GM21367 (cell line): ENCODE data around the gene BEAN1.
"Not testable (repeated sequence)": the region's sequence is repeated elsewhere in the genome, so short reads cannot be mapped to it uniquely, and the experiment has no call there.

ENCODE experiments used
- ATAC-seq: cut with Tn5 transposase; IDR thresholded peaks from one replicate; pipeline ENCODE4 v1.9.1; 2021; ENCODE audit not compliant: unreplicated experiment

The BEAN1 gene

DNA sequence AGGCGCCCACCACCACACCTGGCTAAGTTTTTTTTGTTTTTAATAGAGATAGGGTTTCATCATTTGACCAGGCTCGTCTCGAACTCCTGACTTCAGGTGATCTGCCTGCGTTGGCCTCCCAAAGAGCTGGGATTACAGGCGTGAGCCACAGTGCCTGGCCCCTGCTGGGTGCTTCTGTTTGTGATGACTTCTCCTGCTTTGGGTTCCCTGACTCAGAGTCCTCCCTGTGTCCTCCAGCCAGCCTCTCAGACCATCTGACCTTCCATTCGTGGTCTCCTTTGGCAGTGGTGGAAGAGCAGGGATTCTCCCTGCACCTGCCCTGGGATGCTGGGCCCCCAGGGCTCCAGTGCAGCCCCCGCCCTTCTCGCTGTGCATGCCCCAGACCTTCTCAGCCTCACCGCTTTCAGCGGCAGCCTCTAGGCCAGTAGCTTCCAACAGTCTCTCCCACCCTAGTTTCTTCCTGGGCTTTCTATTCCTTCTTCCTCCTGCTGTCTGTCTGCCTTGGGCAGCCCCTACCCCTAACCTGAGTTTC lies 13.2 kb downstream of the BEAN1 start:
- ATAC-seq: no peak

- ATAC-seq: no peak
Measured at GRCh38 chr16:66440970-66441369, 13.9 kb downstream of the BEAN1 start.

DNA sequence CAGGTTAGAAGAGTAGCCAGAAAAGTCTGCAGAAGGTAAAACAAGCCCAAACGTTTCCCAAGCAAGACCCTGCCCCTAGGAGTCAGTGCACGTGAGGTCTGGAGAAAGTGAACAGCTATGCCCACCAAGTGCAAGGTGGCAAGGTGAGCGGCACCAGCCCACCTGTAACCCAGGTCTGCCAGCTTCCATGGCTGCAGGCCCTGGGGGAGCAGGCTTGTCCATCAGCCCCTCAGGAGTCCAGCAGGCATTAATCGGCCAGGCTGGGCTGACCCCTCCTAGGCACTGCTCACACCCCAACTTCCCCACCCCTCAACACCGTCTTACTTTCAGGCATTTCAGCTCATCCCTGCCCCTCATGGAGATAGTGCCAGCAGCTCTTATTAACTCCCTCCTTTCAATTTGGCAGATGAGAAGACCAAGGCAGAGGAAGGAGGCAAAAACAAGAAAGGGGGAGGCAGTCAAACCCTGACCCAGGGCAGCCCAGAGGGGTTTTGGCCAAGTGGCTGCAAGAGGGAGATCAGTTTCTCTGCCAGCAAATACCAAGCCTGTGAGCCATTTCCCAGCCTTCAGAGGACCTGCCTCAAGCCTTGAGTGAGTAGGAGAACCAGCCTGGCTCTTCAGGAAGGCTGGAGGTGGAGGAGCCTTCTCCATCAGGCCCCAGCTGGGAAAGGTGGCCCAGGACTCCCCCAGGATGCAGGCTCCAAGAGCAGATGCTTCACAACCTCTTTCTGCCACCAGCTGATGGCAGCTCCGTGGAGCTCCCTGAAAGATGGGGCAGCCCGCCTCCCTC lies 14.7 kb downstream of the BEAN1 start:
- no peak for ATAC-seq

GRCh38 chr16:66442502-66443268 lies 15.6 kb downstream of the BEAN1 start:
- ATAC-seq: no peak

DNA sequence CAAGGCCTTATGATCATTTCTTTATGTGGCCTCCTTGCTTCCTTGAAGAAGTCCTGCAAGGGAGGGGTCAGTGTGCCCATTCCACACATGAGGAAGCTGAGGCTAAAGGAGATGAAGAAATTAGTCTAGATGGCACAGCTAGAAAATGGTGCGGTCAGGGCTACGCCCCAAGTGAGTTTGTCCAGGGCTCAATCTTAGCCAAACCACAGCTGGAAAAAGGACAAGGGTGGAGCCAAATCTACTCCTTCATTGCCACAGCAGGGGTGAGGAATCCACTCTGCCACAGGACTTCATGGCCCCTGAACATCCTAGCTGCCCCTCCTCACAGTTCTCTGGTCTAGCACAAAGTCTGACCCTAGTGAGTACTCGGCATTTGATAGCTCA lies 16.2 kb downstream of the BEAN1 start:
- ATAC-seq: no peak

GRCh38 chr16:66444049-66444481 lies 17.0 kb downstream of the BEAN1 start:
- no peak for ATAC-seq

GRCh38 chr16:66446737-66447136 lies 19.6 kb downstream of the BEAN1 start:
- ATAC-seq: no peak

- ATAC-seq: no peak
Measured at GRCh38 chr16:66447491-66447890, 20.4 kb downstream of the BEAN1 start.

DNA sequence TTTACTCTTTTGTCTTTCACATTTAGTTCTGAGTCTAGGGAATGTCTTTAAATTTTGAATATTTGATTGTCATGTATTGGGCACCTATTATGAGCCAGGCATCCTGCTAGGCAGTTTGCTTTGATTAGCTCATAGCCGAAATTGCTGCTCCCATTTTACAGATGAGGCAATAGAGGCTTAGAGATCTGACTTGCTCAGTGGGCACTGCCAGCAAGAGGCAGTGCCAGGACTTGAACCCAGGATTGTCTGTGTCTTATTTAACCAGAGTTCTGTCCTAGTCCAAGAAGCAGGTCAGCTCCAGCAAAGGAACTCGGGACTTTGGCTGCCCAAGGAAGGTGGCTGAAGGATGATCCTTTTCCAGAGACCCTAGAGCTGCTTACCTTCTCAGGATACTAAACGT lies 24.5 kb downstream of the BEAN1 start:
- no peak for ATAC-seq

DNA sequence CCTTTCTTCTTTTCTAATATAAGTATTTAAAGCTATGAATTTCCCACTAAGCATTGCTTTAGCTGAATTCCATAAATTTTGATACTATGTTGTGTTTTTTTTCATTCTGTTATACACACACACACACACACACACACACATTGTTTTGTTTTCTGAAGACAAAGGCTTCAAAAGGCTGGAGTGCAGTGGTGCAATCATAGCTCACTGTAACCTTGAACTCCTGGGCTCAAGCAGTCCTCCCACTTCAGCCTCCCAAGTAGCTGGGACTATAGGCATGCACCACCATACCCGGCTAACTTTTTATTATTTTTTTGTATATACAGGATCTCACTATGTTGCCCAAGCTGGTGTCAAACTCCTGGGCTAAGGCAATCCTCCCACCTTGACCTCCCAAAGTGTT lies 26.1 kb downstream of the BEAN1 start:
- ATAC-seq: not testable (repeated sequence)

DNA sequence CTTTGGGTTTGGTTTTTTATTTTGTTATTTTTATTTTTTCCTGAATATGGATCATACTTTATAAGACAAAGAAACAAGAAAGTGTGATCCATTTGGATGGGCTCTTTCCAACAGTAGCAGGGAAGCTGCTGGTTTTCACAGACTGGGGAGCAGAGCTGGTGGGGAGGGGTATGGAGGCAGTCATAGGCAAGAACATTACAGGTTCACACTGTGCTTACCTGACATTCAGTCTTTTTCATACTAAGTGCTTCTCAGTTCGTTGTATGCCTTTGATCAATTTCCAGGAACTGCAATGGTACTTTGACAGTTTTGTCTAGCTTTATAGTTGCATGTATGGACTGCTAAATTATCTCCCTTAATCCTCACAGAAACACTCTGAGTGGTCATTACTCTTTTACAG lies 27.7 kb downstream of the BEAN1 start:
- ATAC-seq: no peak

DNA sequence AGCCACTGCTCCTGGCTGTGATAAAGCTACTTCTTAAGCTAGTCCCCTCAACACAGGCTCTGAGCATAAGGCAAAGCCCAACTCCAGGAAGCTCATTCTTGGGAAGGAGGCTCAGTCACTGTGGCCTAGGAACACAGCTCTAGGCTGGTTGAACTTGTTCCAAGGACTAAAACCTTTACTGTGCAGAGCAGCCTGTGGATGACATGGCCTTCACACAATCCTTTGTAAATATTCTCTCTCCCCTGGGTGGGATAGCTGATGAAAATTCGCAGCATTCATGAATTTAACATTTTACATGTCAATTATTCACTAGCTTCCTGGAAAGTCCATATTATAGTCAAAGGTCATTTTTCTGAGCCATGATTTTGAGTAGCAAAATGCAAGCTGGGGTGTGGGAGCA lies 28.9 kb downstream of the BEAN1 start:
- no peak for ATAC-seq

GRCh38 chr16:66457888-66458287 lies 30.8 kb downstream of the BEAN1 start:
- no peak for ATAC-seq

DNA sequence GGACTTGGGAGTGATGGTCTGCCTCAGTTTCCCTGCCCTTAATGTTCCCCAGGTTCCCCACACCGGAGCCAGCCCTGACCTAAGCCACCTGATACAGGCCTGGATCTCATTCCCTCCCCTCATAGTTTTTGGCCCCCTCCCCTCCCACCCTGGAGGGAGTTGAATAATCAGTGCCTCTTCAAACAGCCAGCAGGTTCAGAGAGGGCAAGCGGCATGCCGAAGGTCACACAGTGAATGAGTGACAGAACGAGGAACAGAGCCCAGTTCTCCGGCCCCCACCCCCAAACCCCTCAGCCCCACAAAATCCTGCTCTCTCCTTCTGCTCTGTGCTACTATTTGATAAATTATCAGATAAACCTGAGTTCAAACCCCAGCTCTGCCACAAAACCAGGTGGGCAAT lies 31.2 kb downstream of the BEAN1 start:
- no peak for ATAC-seq

- ATAC-seq: no peak
Measured at GRCh38 chr16:66458853-66459252, 31.8 kb downstream of the BEAN1 start.

- no peak for ATAC-seq
Measured at GRCh38 chr16:66459878-66460277, 32.8 kb downstream of the BEAN1 start.

- ATAC-seq: no peak
Measured at GRCh38 chr16:66460703-66461102, 33.6 kb downstream of the BEAN1 start.

DNA sequence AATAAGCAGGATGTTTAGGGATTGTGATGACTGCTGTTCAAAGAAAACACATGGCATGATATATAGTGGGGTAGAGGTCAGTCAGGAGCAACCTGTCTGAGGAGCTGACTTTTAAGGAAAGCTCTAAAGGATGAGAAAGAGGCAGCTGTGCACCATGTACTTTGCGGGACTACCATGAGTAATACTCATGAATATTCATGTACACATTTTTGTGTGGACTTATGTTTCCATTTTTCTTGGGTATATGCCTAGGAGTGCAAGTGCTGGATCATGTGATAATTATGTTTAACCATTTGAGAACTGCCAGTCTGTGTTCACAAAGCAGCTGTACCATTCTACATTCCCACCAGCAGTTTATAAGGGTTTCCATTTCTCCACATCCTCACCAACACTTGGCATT lies 35.8 kb downstream of the BEAN1 start:
- no peak for ATAC-seq

DNA sequence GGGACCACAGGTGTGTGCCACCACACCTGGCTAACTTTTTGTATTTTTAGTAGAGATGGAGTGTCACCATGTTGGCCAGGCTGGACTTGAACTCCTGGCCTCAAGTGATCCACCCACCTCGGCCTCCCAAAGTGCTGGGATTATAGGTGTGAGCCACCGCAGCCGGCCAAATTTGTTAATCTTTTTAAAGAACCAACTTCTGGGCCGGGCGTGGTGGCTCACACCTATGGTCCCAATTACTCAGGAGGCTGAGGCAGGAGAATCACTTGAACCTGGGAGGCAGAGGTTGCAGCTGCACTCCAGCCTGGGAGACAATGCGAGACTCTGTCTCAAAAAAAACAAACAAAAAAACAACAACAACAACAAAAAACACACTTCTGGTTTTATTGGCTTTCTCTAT lies 38.9 kb downstream of the BEAN1 start:
- not testable (repeated sequence) for ATAC-seq

GRCh38 chr16:66466636-66467035 lies 39.5 kb downstream of the BEAN1 start:
- ATAC-seq: not testable (repeated sequence)

- ATAC-seq: no peak
Measured at GRCh38 chr16:66467611-66468010, 40.5 kb downstream of the BEAN1 start.

- no peak for ATAC-seq
Measured at GRCh38 chr16:66468321-66468965, 41.3 kb downstream of the BEAN1 start.
